Measurements from ENCODE around the gene GNMT. TPM values are rescaled to one million over a fixed set of nuclear protein-coding genes. Genes with fewer than 3 reads are reported as not detected.
A peak's percentile ranks its signal among the peaks of the same experiment; 100 is the strongest.
"Not testable (repeated sequence)": the region's sequence is repeated elsewhere in the genome, so short reads cannot be mapped to it uniquely, and the experiment has no call there.

Gene GNMT
- total RNA-seq, 4 donors from 2014 or later: 0.79 to 3.7 TPM; not detected in 2

DNA sequence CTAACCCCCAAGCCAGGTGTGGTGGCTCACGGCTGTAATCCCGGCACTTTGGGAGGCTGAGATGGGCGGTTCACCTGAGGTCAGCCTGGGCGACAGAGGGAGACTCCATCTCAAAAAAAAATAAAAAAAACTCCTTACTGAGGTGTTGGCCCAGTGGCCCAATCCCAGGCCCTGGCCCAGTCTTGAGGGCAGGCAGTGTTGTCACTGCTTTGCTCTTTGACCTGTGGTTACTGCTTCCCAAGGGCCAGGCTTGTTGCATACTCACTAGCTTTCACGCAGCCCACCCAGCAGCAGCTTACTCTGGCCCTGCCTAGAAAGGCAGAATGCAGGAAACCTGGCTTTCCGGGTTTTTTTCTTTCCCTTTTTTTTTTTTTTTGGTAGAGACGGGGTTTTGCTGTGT is 18.1 kb upstream of the GNMT start:
- 86% methylated on average over 7 of the region's 7 CpGs for WGBS
- Histone ChIP-seq H3K27me3 (no peaks in the 10 kb centered on the region), H3K4me1 (no peaks in the 10 kb centered on the region), H3K9me3 (no peaks in the 10 kb centered on the region), H3K36me3 (peaks cover 55% of the 10 kb centered on the region), H3K27ac (no peak overlapping the region), H3K4me3 (no peak overlapping the region)
- no peak for TF ChIP-seq POLR2A (IDR thresholded peaks at IDR 0.05)
- no peak for TF ChIP-seq POLR2AphosphoS5 (IDR thresholded peaks at IDR 0.05)
- TF ChIP-seq CTCF (IDR thresholded peaks at IDR 0.05): no peak
- no peak for TF ChIP-seq EP300 (IDR thresholded peaks at IDR 0.05)
- DNase-seq (ENCODE audit: low spot score in 2 of 2): no peak

GRCh38 chr6:42947950-42948349 is 12.6 kb upstream of the GNMT start:
- Histone ChIP-seq H3K4me3 (no peak overlapping the region), H3K4me1 (no peaks in the 10 kb centered on the region), H3K9me3 (no peaks in the 10 kb centered on the region), H3K36me3 (peaks cover 12% of the 10 kb centered on the region), H3K27me3 (no peaks in the 10 kb centered on the region), H3K27ac (no peak overlapping the region)
- DNase-seq (ENCODE audit: low spot score in 2 of 2): no peak
- no peak for TF ChIP-seq CTCF (IDR thresholded peaks at IDR 0.05)
- no peak for TF ChIP-seq EP300 (IDR thresholded peaks at IDR 0.05)
- TF ChIP-seq POLR2AphosphoS5 (IDR thresholded peaks at IDR 0.05): no peak
- no peak for TF ChIP-seq POLR2A (IDR thresholded peaks at IDR 0.05)

DNA sequence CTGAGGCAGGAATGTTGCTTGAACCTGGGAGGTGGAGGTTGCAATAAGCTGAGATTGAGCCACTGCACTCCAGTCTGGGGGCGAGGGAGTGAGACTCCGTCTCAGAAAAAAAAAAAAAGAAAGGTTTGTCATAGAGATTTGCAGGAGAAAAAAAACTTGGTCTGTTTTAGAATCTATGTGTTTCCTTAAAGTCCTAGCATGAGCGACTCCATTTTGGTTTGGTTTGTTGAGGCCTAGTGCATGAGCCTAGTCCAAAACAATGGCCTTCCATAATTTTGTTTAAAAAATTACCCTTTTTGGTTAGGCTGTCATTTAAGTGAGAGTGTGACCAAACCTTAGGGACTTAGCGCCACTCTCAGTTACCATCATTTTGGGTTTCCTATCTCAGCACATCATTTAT is 8.2 kb upstream of the GNMT start:
- WGBS: 96% methylated on average over 4 of the region's 4 CpGs
- Histone ChIP-seq H3K27ac (no peak overlapping the region), H3K4me1 (no peaks in the 10 kb centered on the region), H3K36me3 (no peaks in the 10 kb centered on the region), H3K4me3 (no peak overlapping the region), H3K27me3 (no peaks in the 10 kb centered on the region), H3K9me3 (no peaks in the 10 kb centered on the region)
- TF ChIP-seq EP300 (IDR thresholded peaks at IDR 0.05) (no peak), POLR2A (IDR thresholded peaks at IDR 0.05) (no peak), CTCF (IDR thresholded peaks at IDR 0.05) (no peak), POLR2AphosphoS5 (IDR thresholded peaks at IDR 0.05) (no peak)
- no peak for DNase-seq (ENCODE audit: low spot score in 2 of 2)

GRCh38 chr6:42954405-42954804 is 6.1 kb upstream of the GNMT start:
- not testable (repeated sequence) for H3K36me3 ChIP-seq; H3K4me1 ChIP-seq; H3K27ac ChIP-seq; DNase-seq (ENCODE audit: low spot score in 2 of 2); H3K27me3 ChIP-seq; H3K4me3 ChIP-seq; H3K9me3 ChIP-seq
- 92% methylated on average over 4 of the region's 4 CpGs for WGBS

DNA sequence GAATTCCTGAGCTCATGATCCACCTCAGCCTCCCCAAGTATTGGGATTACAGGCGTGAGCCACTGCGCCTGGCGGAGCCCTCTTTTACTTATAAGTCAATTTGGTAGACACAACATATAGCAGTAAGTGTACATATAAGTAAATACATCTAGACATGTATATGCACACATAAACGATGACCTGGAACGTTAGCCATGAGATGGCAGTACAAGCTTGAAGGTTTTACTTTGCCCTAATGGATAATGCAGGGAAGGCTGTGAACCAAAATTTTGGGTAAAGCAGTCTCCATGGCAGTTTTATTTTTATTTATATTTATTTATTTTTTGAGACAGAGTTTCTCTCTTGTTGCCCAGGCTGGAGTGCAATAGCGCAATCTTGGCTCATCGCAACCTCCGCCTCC is 2.4 kb upstream of the GNMT start:
- H3K27ac ChIP-seq: no peak overlapping the region
- no peak overlapping the region for H3K4me3 ChIP-seq
- TF ChIP-seq CTCF (IDR thresholded peaks at IDR 0.05) (no peak), POLR2AphosphoS5 (IDR thresholded peaks at IDR 0.05) (no peak), EP300 (IDR thresholded peaks at IDR 0.05) (no peak), POLR2A (IDR thresholded peaks at IDR 0.05) (no peak)
- no peaks in the 10 kb centered on the region for H3K36me3 ChIP-seq
- no peaks in the 10 kb centered on the region for H3K27me3 ChIP-seq
- peaks cover 16% of the 10 kb centered on the region for H3K4me1 ChIP-seq
- H3K9me3 ChIP-seq: no peaks in the 10 kb centered on the region
- no peak for DNase-seq (ENCODE audit: low spot score in 2 of 2)
- WGBS: 83% methylated on average over 8 of the region's 8 CpGs

DNA sequence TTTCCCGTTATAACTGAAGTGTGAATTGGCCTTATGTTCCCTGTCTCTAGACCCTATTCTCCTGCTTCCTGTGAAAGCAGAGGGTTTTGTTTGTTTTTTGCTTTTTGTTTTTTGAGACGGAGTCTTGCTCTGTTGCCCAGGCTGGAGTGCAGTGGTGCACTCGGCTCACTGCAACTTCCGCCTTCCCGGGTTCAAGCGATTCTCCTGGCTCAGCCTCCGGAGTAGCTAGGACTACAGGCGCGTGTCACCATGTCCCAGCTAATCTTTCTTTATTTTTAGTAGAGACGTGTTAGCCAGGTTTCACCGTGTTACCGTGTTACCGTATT is 674 bp upstream of the GNMT start:
- WGBS: 38% methylated on average over 13 of the region's 13 CpGs
- H3K36me3 ChIP-seq: peaks cover 16% of the 10 kb centered on the region
- no peak for TF ChIP-seq POLR2A (IDR thresholded peaks at IDR 0.05)
- no peak for TF ChIP-seq EP300 (IDR thresholded peaks at IDR 0.05)
- TF ChIP-seq POLR2AphosphoS5 (IDR thresholded peaks at IDR 0.05): no peak
- no peak for TF ChIP-seq CTCF (IDR thresholded peaks at IDR 0.05)
- no peaks in the 10 kb centered on the region for H3K27me3 ChIP-seq
- H3K4me3 ChIP-seq: peak overlapping the region; percentile 52
- no peaks in the 10 kb centered on the region for H3K9me3 ChIP-seq
- peaks cover 16% of the 10 kb centered on the region for H3K4me1 ChIP-seq
- no peak overlapping the region for H3K27ac ChIP-seq
- DNase-seq (ENCODE audit: low spot score in 2 of 2): no peak

Data from suprapubic skin (tissue), 4 donors.